ENCODE measurements around the gene STIM1. TPM values are rescaled to one million over a fixed set of nuclear protein-coding genes. Genes with fewer than 3 reads are reported as not detected.

STIM1 gene
- total RNA-seq, 1 experiment from 2014 or later: 15.2 TPM

DNA sequence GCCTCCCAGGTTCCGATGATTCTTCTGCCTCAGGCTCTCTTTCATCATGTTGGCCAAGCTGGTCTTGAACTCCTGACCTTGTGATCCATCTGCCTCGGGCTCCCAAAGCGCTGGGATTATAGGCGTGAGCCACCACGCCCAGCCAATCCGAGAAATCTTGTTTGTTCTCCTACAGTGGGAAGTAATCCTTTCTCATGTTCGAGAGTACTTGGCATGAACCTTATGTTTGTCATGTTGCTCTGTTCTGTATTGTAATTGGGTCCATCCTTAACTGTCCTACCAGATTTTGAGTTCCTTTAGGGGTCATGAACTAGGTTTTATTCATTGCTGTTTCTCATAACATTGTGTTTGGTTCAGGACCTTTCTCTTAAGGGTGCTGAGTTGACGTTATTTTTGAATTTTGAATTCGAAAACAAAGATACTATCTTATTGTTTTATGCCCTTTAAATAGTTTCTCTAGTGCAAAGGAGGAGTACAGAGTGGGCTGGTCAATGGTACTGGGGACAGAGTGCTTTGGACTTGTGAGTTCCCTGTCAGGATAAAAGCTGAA lies 125.7 kb downstream of the STIM1 start:
- H3K9ac ChIP-seq (ENCODE audit: extremely low read depth, insufficient read length, low read length): no peak overlapping the region
- H3K14ac ChIP-seq (ENCODE audit: insufficient read depth, low read length): no peak overlapping the region
- TF ChIP-seq CTCF (conservative IDR thresholded peaks at IDR 0.05): no peak
- H2BK20ac ChIP-seq (ENCODE audit: low read depth, low read length, poor library complexity, severe bottlenecking): no peak overlapping the region
- no peak overlapping the region for H3K27ac ChIP-seq (ENCODE audit: insufficient read length, low read depth, low read length)
- no peak overlapping the region for H4K8ac ChIP-seq (replicated peaks; ENCODE audit: insufficient read length, low read depth, low read length)
- WGBS (ENCODE audit: extremely low coverage, insufficient read length, low lambda C conversion rate): no CpG with 5 or more reads among the region's 9 CpGs
- no peaks in the 10 kb centered on the region for H3K36me3 Mint-ChIP-seq (ENCODE audit: insufficient read depth in 1 of 3, low read depth in 3 of 3)
- H3K56ac ChIP-seq (ENCODE audit: insufficient read length, low read depth, low read length): no peak overlapping the region
- no peak overlapping the region for H4K91ac ChIP-seq (ENCODE audit: insufficient read length, low read depth, low read length)
- no peak overlapping the region for H3T11ph ChIP-seq (ENCODE audit: low read length)
- H2AFZ ChIP-seq (ENCODE audit: low read length): no peak overlapping the region
- no peaks in the 10 kb centered on the region for H3K79me2 ChIP-seq (ENCODE audit: insufficient read depth, low read length)
- no peaks in the 10 kb centered on the region for H3K79me1 ChIP-seq (ENCODE audit: insufficient read depth, low read depth, low read length, poor library complexity, severe bottlenecking)
- no peak overlapping the region for H3K23ac ChIP-seq (ENCODE audit: insufficient read length, low read depth, low read length)
- no peaks in the 10 kb centered on the region for H4K20me1 ChIP-seq (ENCODE audit: control insufficient read depth, insufficient read depth, insufficient read length)
- H2BK5ac ChIP-seq (ENCODE audit: insufficient read length, low read length): no peak overlapping the region
- no peak overlapping the region for H4K5ac ChIP-seq (ENCODE audit: insufficient read length, low read depth, low read length)
- H3K4me1 ChIP-seq (ENCODE audit: insufficient read depth, low read length): no peaks in the 10 kb centered on the region
- H3K23me2 ChIP-seq (ENCODE audit: insufficient read length, low read depth, low read length, poor library complexity, severe bottlenecking): no peaks in the 10 kb centered on the region
- no peaks in the 10 kb centered on the region for H3K27me3 ChIP-seq (ENCODE audit: insufficient read depth, low read length)
- no peak overlapping the region for H3K4me2 ChIP-seq (ENCODE audit: insufficient read depth, insufficient read length, low read length)
- no peak overlapping the region for H3K18ac ChIP-seq (ENCODE audit: insufficient read length, low read depth, low read length)
- H2BK15ac ChIP-seq (ENCODE audit: low read depth, low read length): no peak overlapping the region
- DNase-seq: no peak
- no peak overlapping the region for H2AK5ac ChIP-seq (ENCODE audit: insufficient read length, low read length)
- H3K4ac ChIP-seq (ENCODE audit: low read depth, low read length): no peak overlapping the region
- no peak overlapping the region; a peak in 1 of 7 replicates for H3K27ac Mint-ChIP-seq
- H3K27me3 Mint-ChIP-seq (ENCODE audit: low read depth): no peaks in the 10 kb centered on the region
- H3K4me3 Mint-ChIP-seq: no peak overlapping the region
- H3K9me3 Mint-ChIP-seq: no peaks in the 10 kb centered on the region
- H2BK12ac ChIP-seq (ENCODE audit: insufficient read length, low read depth, low read length): no peak overlapping the region
- no peaks in the 10 kb centered on the region for H3K9me3 ChIP-seq (ENCODE audit: control insufficient read depth, low read depth, low read length)
- H2BK120ac ChIP-seq (ENCODE audit: low read depth, low read length, poor library complexity, severe bottlenecking): no peak overlapping the region
- peaks cover 0 to 6% of the 10 kb centered on the region in 2 experiments; a peak in 2 of 4 replicates for H3K4me1 Mint-ChIP-seq

Measured in H9 (cell line).